HepG2 (cell line): Measurements from ENCODE around the gene PRRT2. TPM values are rescaled to one million over a fixed set of nuclear protein-coding genes. Genes with fewer than 3 reads are reported as not detected.
A peak's percentile ranks its signal among the peaks of the same experiment; 100 is the strongest.

Experiments used
- ATF6 ChIP-seq: sonication (generic); formaldehyde crosslinking; conservative IDR thresholded peaks from 2 replicates; pipeline ENCODE4 v1.4.0; 2020; ENCODE audit warnings: missing genetic modification reagents
- CBX2 ChIP-seq, 2 experiments: fragments of 200-600 bp in 1 of 2; sonication (generic); formaldehyde crosslinking in 1 of 2; IDR thresholded peaks; 2 replicates each; pipeline versions ENCODE4 v1.7.0 to v1.8.1; 2018 to 2022; ENCODE audit warnings: low read depth in 2 of 2, low read length in 1 of 2, mild to moderate bottlenecking in 1 of 2, missing genetic modification reagents in 1 of 2
- CCDC6 ChIP-seq: sonication (generic); formaldehyde crosslinking; IDR thresholded peaks from 2 replicates; pipeline ENCODE4 v1.8.1; 2022; ENCODE audit warnings: mild to moderate bottlenecking, missing genetic modification reagents, moderate library complexity
- FOSL1 ChIP-seq: sonication (generic); formaldehyde crosslinking; IDR thresholded peaks from 2 replicates; pipeline ENCODE4 v1.9.0; 2021; ENCODE audit warnings: missing genetic modification reagents, borderline replicate concordance
- FOXC1 ChIP-seq: sonication (generic); formaldehyde crosslinking; IDR thresholded peaks from 2 replicates; pipeline ENCODE4 v1.8.0; 2022; ENCODE audit warnings: mild to moderate bottlenecking, missing genetic modification reagents, borderline replicate concordance
- GMEB1 ChIP-seq: sonication (generic); formaldehyde crosslinking; IDR thresholded peaks from 2 replicates; pipeline ENCODE4 v1.5.1; 2020; ENCODE audit warnings: missing genetic modification reagents, mild to moderate bottlenecking, borderline replicate concordance
- HMGA1 ChIP-seq: sonication (generic); formaldehyde crosslinking; conservative IDR thresholded peaks from 2 replicates; pipeline ENCODE4 v1.4.0; 2020; ENCODE audit warnings: missing genetic modification reagents
- JDP2 ChIP-seq: sonication (generic); formaldehyde crosslinking; IDR thresholded peaks from 2 replicates; pipeline ENCODE4 v1.8.1; 2022; ENCODE audit warnings: missing genetic modification reagents, borderline replicate concordance
- KDM6A ChIP-seq: IDR thresholded peaks from 2 replicates; pipeline ENCODE4 v1.6.1; 2016; ENCODE audit warnings: low read depth
- MAFF ChIP-seq: IDR thresholded peaks from 2 replicates; pipeline ENCODE4 v1.6.1; 2011; ENCODE audit warnings: low read depth, low read length, improper control_type of control experiment
- RFXAP ChIP-seq: sonication (generic); formaldehyde crosslinking; IDR thresholded peaks from 2 replicates; pipeline ENCODE4 v1.4.0; 2020; ENCODE audit warnings: missing genetic modification reagents, borderline replicate concordance
- SIX1 ChIP-seq: sonication (generic); formaldehyde crosslinking; IDR thresholded peaks from 2 replicates; pipeline ENCODE4 v1.4.0; 2020; ENCODE audit warnings: missing genetic modification reagents, borderline replicate concordance
- TCF7L2 ChIP-seq: IDR thresholded peaks from 2 replicates; pipeline ENCODE4 v1.6.1; 2011; ENCODE audit warnings: mild to moderate bottlenecking, low read depth, low read length, moderate library complexity
- ZNF121 ChIP-seq: sonication (generic); formaldehyde crosslinking; IDR thresholded peaks from 2 replicates; pipeline ENCODE4 v1.5.0; 2020; ENCODE audit warnings: mild to moderate bottlenecking, missing genetic modification reagents
- ZNF235 ChIP-seq: sonication (generic); formaldehyde crosslinking; IDR thresholded peaks from 2 replicates; pipeline ENCODE4 v1.8.1; 2023; ENCODE audit warnings: mild to moderate bottlenecking, missing genetic modification reagents, borderline replicate concordance
- ZNF24 ChIP-seq: fragments of 450-650 bp; IDR thresholded peaks from 2 replicates; pipeline ENCODE4 v1.6.1; 2017; ENCODE audit warnings: antibody characterized with exemption, mild to moderate bottlenecking
- ZNF326 ChIP-seq: sonication (generic); formaldehyde crosslinking; IDR thresholded peaks from 2 replicates; pipeline ENCODE4 v1.4.0; 2020; ENCODE audit warnings: missing genetic modification reagents, borderline replicate concordance
- ZNF430 ChIP-seq: sonication (generic); formaldehyde crosslinking; IDR thresholded peaks from 2 replicates; pipeline ENCODE4 v1.9.0; 2021; ENCODE audit warnings: mild to moderate bottlenecking, missing genetic modification reagents
- ZNF432 ChIP-seq: sonication (generic); formaldehyde crosslinking; IDR thresholded peaks from 2 replicates; pipeline ENCODE4 v1.5.0; 2020; ENCODE audit warnings: missing genetic modification reagents, mild to moderate bottlenecking, borderline replicate concordance
- ZNF446 ChIP-seq: sonication (generic); formaldehyde crosslinking; IDR thresholded peaks from 2 replicates; pipeline ENCODE4 v1.5.0; 2020; ENCODE audit warnings: mild to moderate bottlenecking, missing genetic modification reagents
- ZNF574 ChIP-seq: sonication (generic); formaldehyde crosslinking; IDR thresholded peaks from 2 replicates; pipeline ENCODE4 v1.4.0; 2020; ENCODE audit warnings: missing genetic modification reagents
- ZNF709 ChIP-seq: sonication (generic); formaldehyde crosslinking; IDR thresholded peaks from 2 replicates; pipeline ENCODE4 v1.5.0; 2020; ENCODE audit warnings: mild to moderate bottlenecking, missing genetic modification reagents
- ZNF768 ChIP-seq: sonication (generic); formaldehyde crosslinking; IDR thresholded peaks from 2 replicates; pipeline ENCODE4 v1.4.0; 2020; ENCODE audit warnings: missing genetic modification reagents
- ZSCAN25 ChIP-seq: sonication (generic); formaldehyde crosslinking; IDR thresholded peaks from 2 replicates; pipeline ENCODE4 v1.8.0; 2022; ENCODE audit warnings: mild to moderate bottlenecking, missing genetic modification reagents
- polyA plus RNA-seq, 8 experiments: library from polyadenylated mRNA; depleted of rRNA in 3 of 8; stranded (reverse) in 7 of 8; unstranded in 1 of 8; fragments of >200 nt; fragmentation: Illumina TruSeq in 4 of 8; extraction: Trizol in 4 of 8; gene quantifications; 2 replicates each; pipeline versions ENCODE4 v1.2.1 to v1.2.3, GENCODE V29; 2011 to 2016; ENCODE audit warnings: low read depth in 4 of 8, missing spikeins in 1 of 8, mixed read lengths in 1 of 8; ENCODE audit not compliant: insufficient read depth in 1 of 8
- total RNA-seq, 5 experiments: library from RNA; depleted of rRNA; stranded (reverse); fragments of >200 nt; fragmentation: Illumina TruSeq; extraction: Trizol; gene quantifications; 2 replicates each; pipeline ENCODE4 v1.2.3, GENCODE V29; 2016; ENCODE audit warnings: low read depth in 1 of 5

Gene PRRT2
- total and polyA plus RNA-seq, 2 of the 13 experiments (the other 11 are each of a cell fraction or from before 2014, with no cell fraction given), result 0.51 to 1.1 TPM

- TF ChIP-seq GMEB1 (CRISPR knock-in tag), result peak; percentile 82
- TF ChIP-seq FOSL1 (CRISPR knock-in tag), result peak; percentile 36; the same call in 1 of the 2 replicates
- TF ChIP-seq ZNF430 (CRISPR knock-in tag), result peak; percentile 99
- TF ChIP-seq KDM6A (CRISPR knock-in tag), result no peak
- TF ChIP-seq ZNF446 (CRISPR knock-in tag), result peak; percentile 95
- TF ChIP-seq RFXAP (CRISPR knock-in tag), result peak; percentile 94
- peak; percentile 86 for TF ChIP-seq ZSCAN25 (CRISPR knock-in tag)
- TF ChIP-seq ZNF235 (CRISPR knock-in tag), result peak; percentile 99; the same call in 1 of the 2 replicates
- TF ChIP-seq JDP2 (CRISPR knock-in tag), result peak; percentile 88
- peak; percentile 98 for TF ChIP-seq ZNF709 (CRISPR knock-in tag)
- peak; percentile 99 for TF ChIP-seq FOXC1
- peak; percentile 94 for TF ChIP-seq ZNF574 (CRISPR knock-in tag)
- TF ChIP-seq CBX2 (IDR thresholded peaks at IDR 0.05; ENCODE audit: low read depth, low read length), result no peak
- TF ChIP-seq CBX2 (CRISPR knock-in tag; IDR thresholded peaks at IDR 0.05; ENCODE audit: low read depth), result no peak; the same call in 1 of the 2 replicates
- no peak for TF ChIP-seq SIX1 (CRISPR knock-in tag)
- TF ChIP-seq TCF7L2, result no peak
- no peak for TF ChIP-seq HMGA1 (CRISPR knock-in tag)
- peak; percentile 79 for TF ChIP-seq ZNF768 (CRISPR knock-in tag)
- no peak for TF ChIP-seq ZNF24
- no peak; the same call in 1 of the 2 replicates for TF ChIP-seq MAFF
- TF ChIP-seq ATF6 (CRISPR knock-in tag), result no peak
- no peak for TF ChIP-seq ZNF432
- peak; percentile 73 for TF ChIP-seq ZNF121 (CRISPR knock-in tag)
- TF ChIP-seq ZNF326 (CRISPR knock-in tag), result no peak
- peak; percentile 99 for TF ChIP-seq CCDC6 (CRISPR knock-in tag)
These were observed 4.4 kb upstream of the PRRT2 start (continued) for GRCh38 chr16:29807426-29808218.
